Measurements from ENCODE around the gene CSTPP1. TPM values are rescaled to one million over a fixed set of nuclear protein-coding genes. Genes with fewer than 3 reads are reported as not detected.
"Not testable (repeated sequence)": the region's sequence is repeated elsewhere in the genome, so short reads cannot be mapped to it uniquely, and the experiment has no call there.

The CSTPP1 gene
- total RNA-seq, 4 donors from 2014 or later, result 4.3 to 8.1 (median 6.4) TPM

DNA sequence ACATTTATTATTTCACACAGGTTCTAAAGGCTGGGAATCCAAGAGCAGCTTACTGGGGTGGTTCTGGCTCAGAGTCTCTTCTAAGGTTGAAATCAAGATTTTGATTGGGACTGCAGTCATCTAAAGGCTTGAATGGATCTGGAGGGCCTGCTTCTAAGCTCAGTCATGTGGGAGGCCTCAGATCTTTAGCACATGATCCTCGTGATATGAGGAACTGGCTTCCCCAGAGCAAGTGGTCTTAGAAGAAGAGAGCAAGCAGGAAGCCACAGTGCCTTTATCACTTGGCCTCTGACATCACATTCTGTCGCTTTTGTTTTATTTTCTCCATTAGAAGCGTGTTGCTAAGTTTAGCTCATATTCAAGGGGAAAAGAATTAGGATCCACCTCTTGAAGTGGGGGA lies 151.2 kb downstream of the CSTPP1 start:
- Histone ChIP-seq H3K4me1 (no peaks in the 10 kb centered on the region), H3K36me3 (no peaks in the 10 kb centered on the region), H3K9me3 (no peaks in the 10 kb centered on the region), H3K27me3 (no peaks in the 10 kb centered on the region), H3K4me3 (no peak overlapping the region), H3K27ac (no peak overlapping the region)
- ATAC-seq (no peak), DNase-seq (no peak)
- in situ Hi-C loops (cut with MboI; ENCODE audit: low sequenced_read_pairs in 4 of 4) (no loop called here), intact Hi-C loops (cut with DNase I; ENCODE audit: low total_unique reads) (no loop called here)
- no peak for TF ChIP-seq POLR2A (IDR thresholded peaks at IDR 0.05)
- TF ChIP-seq, protein P1, sequence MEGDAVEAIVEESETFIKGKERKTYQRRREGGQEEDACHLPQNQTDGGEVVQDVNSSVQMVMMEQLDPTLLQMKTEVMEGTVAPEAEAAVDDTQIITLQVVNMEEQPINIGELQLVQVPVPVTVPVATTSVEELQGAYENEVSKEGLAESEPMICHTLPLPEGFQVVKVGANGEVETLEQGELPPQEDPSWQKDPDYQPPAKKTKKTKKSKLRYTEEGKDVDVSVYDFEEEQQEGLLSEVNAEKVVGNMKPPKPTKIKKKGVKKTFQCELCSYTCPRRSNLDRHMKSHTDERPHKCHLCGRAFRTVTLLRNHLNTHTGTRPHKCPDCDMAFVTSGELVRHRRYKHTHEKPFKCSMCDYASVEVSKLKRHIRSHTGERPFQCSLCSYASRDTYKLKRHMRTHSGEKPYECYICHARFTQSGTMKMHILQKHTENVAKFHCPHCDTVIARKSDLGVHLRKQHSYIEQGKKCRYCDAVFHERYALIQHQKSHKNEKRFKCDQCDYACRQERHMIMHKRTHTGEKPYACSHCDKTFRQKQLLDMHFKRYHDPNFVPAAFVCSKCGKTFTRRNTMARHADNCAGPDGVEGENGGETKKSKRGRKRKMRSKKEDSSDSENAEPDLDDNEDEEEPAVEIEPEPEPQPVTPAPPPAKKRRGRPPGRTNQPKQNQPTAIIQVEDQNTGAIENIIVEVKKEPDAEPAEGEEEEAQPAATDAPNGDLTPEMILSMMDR (IDR thresholded peaks at IDR 0.05 in 4 of 5, conservative IDR thresholded peaks at IDR 0.05 in 1 of 5), result no peak

DNA sequence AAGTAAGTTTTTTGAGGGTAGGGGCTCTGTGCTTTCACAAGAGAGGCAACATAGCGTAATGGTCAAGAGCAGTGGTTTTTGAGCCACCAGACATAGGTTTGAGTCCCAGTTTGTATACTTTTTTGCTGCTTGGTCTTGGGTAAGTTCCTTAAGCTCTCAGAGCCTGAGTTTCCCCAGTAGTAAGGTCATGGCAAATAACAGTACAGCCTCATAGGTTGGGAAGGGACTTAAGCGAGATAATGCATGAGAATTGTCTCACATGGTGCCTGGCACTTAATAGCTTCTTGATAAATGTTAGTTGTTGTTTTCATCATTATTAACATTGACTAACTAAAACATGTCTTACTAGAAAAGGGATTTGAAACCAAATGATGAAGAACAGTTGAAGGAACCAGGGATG lies 157.0 kb downstream of the CSTPP1 start:
- Histone ChIP-seq H3K9me3 (no peaks in the 10 kb centered on the region), H3K4me1 (no peaks in the 10 kb centered on the region), H3K27me3 (no peaks in the 10 kb centered on the region), H3K27ac (no peak overlapping the region), H3K4me3 (no peak overlapping the region), H3K36me3 (no peaks in the 10 kb centered on the region)
- TF ChIP-seq POLR2A (IDR thresholded peaks at IDR 0.05), result no peak
- TF ChIP-seq, protein P1 (IDR thresholded peaks at IDR 0.05 in 4 of 5, conservative IDR thresholded peaks at IDR 0.05 in 1 of 5), result no peak
- ATAC-seq (no peak), DNase-seq (no peak)
- in situ Hi-C loops (cut with MboI; ENCODE audit: low sequenced_read_pairs in 4 of 4), result no loop called here
- intact Hi-C loops (cut with DNase I; ENCODE audit: low total_unique reads), result no loop called here

DNA sequence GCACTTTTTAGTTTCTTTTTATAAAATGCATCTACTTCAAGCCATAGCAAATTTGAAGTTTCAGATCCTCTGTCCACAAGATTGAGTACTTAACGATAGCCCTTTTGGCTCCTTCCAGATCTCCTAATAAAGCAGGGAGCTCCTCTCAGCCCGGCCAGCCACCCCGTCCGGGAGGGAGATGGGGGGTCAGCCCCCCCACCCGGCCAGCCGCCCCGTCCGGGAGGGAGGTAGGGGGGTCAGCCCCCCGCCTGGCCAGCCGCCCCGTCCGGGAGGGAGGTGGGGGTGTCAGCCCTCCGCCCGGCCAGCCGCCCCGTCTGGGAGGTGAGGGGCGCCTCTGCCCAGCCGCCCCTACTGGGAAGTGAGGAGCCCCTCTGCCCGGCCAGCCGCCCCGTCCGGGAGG lies 160.3 kb downstream of the CSTPP1 start:
- H3K36me3 ChIP-seq; H3K27ac ChIP-seq; H3K27me3 ChIP-seq; H3K9me3 ChIP-seq; ATAC-seq; H3K4me3 ChIP-seq; DNase-seq; in situ Hi-C loops (cut with MboI; ENCODE audit: low sequenced_read_pairs in 4 of 4); intact Hi-C loops (cut with DNase I; ENCODE audit: low total_unique reads); H3K4me1 ChIP-seq: not testable (repeated sequence)

DNA sequence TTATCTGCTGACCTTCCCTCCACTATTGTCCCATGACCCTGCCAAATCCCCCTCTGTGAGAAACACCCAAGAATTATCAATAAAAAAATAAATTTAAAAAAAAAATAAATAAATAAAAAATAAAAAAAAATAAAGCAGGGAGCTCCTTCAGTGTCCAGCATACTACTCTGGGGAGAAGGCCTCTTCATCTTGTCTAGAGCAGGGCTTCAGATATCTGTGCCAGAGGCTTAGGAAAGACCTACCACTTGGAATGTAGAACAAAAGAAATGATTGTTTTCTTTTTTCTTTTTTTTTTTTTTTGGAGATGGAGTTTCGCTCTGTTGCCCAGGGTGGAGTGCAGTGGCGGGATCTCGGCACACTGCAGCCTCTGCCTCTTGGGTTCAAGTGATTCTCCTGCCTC lies 161.7 kb downstream of the CSTPP1 start:
- intact Hi-C loops (cut with DNase I; ENCODE audit: low total_unique reads); H3K27ac ChIP-seq; H3K4me1 ChIP-seq; in situ Hi-C loops (cut with MboI; ENCODE audit: low sequenced_read_pairs in 4 of 4); H3K27me3 ChIP-seq; DNase-seq; H3K36me3 ChIP-seq; ATAC-seq; H3K9me3 ChIP-seq; H3K4me3 ChIP-seq: not testable (repeated sequence)

DNA sequence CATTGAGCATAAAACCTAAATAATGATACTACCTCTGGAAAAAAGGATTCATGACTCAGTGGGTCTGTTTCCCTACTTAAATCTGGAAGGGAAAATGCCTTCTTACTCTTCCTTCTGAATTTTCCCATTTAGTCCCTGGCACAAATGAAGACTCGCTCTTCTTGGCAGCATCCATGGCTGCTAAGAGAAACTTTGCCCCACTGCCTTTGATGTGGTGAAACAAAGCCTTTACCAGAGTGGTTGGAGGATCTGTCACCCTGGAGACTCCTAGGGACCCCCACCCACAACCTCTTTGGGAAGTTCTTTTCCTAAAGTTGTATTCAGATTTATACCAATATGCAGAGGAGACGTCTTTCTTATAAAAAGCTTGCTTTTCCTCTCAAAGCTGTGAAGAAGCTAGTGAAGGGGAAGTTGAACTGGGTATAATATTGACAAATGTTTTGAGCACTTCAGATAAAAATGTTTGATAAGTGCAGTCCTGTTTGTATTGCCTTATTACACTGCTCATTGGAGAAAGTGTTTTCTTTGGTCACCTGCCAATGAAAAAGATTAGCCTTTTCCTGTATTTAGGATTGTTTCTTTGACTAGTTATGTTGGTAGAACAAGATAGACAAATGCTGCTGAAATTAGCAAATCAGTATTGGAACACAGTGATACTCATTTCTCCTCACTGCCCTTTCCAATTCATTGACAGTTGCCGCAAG lies 162.8 kb downstream of the CSTPP1 start:
- DNase-seq (no peak), ATAC-seq (no peak)
- Histone ChIP-seq H3K4me1 (no peaks in the 10 kb centered on the region), H3K27ac (no peak overlapping the region), H3K27me3 (no peaks in the 10 kb centered on the region), H3K4me3 (no peak overlapping the region), H3K36me3 (no peaks in the 10 kb centered on the region), H3K9me3 (no peaks in the 10 kb centered on the region)
- intact Hi-C loops (cut with DNase I; ENCODE audit: low total_unique reads) (no loop called here), in situ Hi-C loops (cut with MboI; ENCODE audit: low sequenced_read_pairs in 4 of 4) (no loop called here)
- TF ChIP-seq, protein P1 (IDR thresholded peaks at IDR 0.05 in 4 of 5, conservative IDR thresholded peaks at IDR 0.05 in 1 of 5), result no peak
- no peak for TF ChIP-seq POLR2A (IDR thresholded peaks at IDR 0.05)

DNA sequence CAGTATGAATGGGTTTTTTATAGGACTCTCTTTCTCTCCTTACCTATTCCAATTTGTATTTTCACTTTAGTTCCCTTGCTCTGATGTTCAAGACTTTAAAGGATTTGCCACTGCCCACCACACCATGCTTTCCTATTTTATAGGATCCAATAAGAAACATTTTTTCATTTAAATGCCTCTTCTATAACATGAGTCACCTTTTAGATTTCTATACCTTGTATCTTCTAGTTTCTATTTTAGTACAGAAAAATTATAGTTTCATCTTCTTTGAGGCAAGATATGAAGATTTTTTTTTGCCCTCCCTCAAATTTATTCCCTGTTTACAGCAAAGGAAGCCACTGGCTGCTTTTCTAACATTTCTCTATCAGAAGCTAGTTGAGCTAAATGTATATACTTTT lies 163.4 kb downstream of the CSTPP1 start:
- in situ Hi-C loops (cut with MboI; ENCODE audit: low sequenced_read_pairs in 4 of 4), result no loop called here
- no peak overlapping the region for H3K4me3 ChIP-seq
- H3K4me1 ChIP-seq, result no peaks in the 10 kb centered on the region
- no peak overlapping the region for H3K27ac ChIP-seq
- H3K9me3 ChIP-seq, result no peaks in the 10 kb centered on the region
- no peaks in the 10 kb centered on the region for H3K27me3 ChIP-seq
- TF ChIP-seq POLR2A (IDR thresholded peaks at IDR 0.05), result no peak
- TF ChIP-seq, protein P1 (IDR thresholded peaks at IDR 0.05 in 4 of 5, conservative IDR thresholded peaks at IDR 0.05 in 1 of 5), result no peak
- intact Hi-C loops (cut with DNase I; ENCODE audit: low total_unique reads), result no loop called here
- H3K36me3 ChIP-seq, result no peaks in the 10 kb centered on the region
- ATAC-seq, result no peak
- DNase-seq, result no peak

Data from gastrocnemius medialis (tissue), 4 donors.